Stimulated activated CD4-positive, alpha-beta T cell treated with anti-CD3 and anti-CD28 coated beads, Interleukin-12 subunit alpha, Interleukin-12 subunit beta, amount 100 ng/mL, for 24 hours (primary cell): ENCODE data around the gene HES5.

Experiments used
- DNase-seq, 2 experiments: peaks; one replicate each; pipeline ENCODE4 v3.0.0-alpha.2; 2020; ENCODE audit warnings: low read depth in 2 of 2

Gene HES5

DNA sequence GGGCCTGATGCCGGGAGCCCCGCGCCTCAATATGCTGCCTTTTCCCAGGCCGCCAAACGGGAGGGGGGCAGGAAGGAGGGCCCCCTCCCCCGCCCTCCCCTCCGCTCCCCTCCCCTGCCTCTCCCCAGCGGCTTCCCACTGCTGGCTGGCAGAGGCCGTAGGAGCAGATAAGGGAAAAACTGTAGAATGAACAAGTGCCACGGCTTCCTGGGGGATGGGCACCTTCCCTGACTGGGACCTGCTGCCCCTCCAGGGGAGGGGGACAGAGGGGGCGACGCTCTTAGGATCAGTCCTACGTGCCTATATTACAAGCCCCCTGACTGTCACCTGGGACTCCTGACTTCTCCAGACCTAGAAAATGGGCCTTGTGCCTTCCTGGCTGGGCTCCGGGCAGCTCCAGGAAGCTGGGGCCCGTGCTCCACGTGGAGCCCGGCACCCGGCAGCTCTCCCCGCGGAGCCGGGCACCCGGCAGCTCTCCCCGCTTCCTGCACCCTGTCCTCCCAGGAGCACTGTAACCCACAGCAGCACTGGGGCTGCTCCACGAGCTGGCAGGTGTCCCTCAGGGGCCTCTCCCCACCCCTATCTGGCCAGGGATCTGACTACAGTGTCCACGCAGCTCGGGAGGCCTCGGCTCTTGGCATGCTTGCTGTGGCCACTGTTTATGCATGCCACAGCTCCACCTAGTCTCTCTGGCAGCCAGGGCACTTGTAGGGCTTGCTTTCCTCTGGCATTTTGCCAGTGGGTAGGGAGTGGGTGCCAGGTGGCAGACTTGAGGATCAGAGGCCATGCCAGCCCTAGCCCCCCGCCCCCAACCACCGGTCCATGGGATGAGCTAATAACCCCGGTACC lies 674 bp upstream of the HES5 start:
- no peak for DNase-seq

GRCh38 chr1:2528966-2529783 lies 888 bp downstream of the HES5 start:
- DNase-seq = no peak

GRCh38 chr1:2528611-2528965 lies 1.5 kb downstream of the HES5 start:
- no peak for DNase-seq

- DNase-seq = no peak
Measured at GRCh38 chr1:2528016-2528415, 2.0 kb downstream of the HES5 start.

DNA sequence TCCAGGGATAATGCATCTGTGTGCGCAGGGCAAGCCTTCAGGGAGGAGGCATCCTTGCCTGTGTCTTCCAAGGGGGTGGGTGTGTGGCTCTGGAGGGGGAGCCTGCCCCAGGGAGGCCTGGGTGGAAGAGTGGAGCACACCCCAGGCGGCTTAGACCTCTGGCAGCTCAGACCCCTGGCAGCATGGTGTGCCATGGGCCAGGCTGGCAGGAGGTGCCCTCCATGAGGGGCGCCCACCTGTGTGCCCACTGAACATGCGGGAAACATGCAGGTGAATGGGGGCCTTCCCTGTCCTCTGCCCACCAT lies 2.6 kb downstream of the HES5 start:
- DNase-seq = no peak

DNA sequence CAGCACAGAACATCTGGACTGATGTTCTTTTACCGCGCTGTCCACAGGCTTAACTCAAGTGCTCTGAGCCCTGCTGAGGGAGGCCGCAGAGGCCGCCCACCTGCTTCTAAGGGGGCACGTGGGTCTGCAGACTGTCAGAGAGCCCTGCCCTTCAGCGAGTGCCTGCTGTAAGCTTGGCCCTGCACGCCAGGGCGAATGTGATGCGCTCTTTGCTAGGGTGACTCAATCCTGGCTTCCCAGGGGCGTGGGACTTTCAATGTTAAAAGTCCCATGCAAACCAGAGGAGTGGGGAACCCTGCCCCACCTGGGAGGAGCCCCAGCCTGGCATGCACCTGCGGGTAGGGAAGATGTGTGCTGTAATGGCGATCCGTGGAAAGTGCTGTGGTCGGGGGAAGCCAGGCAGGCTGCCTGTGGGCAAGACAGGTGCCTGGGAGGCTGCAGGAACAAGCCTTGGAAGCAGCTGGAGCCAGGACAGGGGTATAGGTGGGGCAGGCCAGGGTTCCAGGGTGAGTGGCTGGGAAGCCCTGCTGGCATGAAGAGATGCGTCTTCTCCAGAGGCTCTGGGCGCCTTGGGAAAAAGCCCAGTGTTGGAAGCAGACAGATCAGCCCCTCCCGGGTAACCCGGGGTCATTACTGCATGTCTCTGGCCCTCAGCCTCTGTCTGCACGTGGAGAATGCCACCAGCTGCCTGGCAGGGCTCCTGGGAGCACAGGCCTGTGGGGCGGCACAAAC lies 3.1 kb downstream of the HES5 start:
- DNase-seq = peak; percentile 24 to 55

- peak; percentile 74 to 83 for DNase-seq
Measured at GRCh38 chr1:2525920-2526823, 3.9 kb downstream of the HES5 start, which contains the start of gene PANK4. Gene PANK4 (minus strand): TSS chr1:2526596. CDS start chr1:2526587, 9 bp downstream.

DNA sequence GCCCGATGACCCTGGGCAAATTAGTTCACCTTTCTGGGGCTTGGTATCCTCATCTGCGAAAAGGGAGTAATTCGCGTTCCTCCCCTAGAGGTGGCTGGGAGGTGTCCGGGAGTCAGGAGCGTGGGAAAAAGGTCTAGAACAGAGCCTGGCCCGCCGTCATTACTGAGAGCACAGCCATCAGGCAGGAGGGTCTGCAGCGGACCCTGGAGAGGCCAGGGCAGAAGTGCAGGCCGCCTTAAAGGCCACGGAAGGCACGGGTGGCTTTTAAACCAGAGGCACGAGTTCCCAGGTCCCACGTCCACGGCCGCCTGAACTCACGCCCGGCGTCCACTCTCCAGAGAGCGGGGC lies 4.5 kb downstream of the HES5 start:
- no peak for DNase-seq

DNA sequence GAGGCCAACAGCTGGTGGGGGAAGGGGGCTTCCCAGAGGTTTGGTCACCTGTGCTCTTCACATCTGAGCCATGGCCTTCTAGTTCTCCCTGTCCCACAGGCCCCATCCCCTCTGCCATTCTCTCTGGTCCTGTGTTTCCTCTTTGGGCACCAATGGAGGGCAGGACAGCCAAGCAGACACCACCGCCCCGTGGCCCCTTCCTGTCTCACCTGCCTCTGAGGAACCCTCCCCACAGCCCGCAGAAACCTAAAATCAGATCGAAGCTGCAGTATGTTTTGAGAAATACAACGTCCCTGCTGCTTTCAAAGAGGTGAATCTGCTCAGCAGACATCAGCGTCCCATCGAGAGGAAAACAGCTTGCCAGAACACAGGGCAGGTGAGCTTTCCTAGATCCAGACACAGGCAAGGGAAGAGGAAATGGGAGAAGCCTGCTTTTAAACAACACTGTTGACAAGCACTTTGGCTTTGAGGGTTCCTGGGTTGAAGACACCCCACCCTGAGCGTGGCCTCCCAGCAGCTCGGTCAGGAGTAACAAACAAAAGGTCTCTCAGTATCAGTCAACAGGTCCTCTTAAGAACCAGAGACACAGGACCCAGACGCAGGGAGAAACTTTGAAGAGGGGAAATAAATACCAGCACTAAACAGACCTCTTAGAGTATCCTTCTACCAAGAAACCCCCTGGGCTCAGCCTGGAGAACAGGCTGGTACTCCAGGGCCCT lies 6.0 kb downstream of the HES5 start:
- no peak for DNase-seq

- DNase-seq = no peak
Measured at GRCh38 chr1:2523191-2523890, 6.7 kb downstream of the HES5 start.

DNA sequence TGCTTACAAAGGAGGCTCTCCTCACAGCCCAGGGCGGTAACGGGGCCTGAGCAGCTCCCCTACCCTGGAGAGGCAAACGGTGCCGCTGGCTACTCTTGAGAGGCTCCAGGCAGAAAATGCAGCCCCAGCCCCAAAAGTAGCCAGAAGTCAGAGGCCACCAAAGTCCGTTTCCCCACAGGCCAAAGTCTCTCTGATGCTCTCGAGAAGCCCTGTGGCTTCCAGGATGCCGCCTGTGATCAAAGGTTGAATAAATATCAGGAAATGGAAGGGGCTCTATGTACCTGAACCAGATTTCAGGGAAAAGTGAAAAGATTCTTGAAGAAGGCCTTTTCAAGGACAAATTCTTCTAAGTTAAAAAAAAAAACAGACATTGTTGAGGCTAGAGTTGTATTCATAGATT lies 7.8 kb downstream of the HES5 start:
- no peak for DNase-seq

- no peak for DNase-seq
Measured at GRCh38 chr1:2520806-2521205, 9.3 kb downstream of the HES5 start.

GRCh38 chr1:2520206-2520605 lies 9.9 kb downstream of the HES5 start:
- DNase-seq = no peak

- DNase-seq = no peak
Measured at GRCh38 chr1:2519729-2520128, 10.3 kb downstream of the HES5 start.

DNA sequence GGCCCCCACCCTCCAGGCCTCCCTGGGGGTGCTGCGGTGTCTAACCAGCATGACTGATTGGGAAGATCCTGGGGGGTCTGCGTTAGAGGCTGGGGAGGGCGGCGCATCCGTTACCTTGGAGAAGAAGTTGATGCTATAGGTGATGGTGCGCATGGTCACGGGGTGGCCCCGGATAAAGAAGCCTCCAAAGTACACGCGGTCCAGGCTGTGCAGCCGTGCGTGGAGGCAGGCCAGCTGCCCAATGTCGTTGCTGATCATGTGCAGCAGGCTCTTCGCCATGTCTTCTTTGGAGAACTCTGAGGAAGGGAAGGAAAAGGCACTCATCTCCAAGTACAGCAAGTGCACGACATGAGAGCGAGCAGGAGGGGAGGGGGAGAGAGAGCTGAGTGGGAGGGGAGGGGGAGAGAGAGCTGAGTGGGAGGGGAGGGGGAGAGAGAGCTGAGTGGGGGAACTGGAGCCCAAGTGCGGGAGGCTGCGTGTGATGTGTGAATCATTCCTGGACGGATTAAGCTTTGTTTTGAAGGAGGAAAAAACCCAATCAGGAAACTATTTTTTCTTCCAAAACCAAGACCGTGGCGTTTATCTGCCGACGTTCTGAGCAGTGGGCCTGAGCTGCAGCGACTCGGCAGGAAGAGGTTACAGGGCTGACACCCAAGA lies 10.9 kb downstream of the HES5 start:
- DNase-seq = no peak

- no peak for DNase-seq
Measured at GRCh38 chr1:2518528-2518927, 11.5 kb downstream of the HES5 start.

GRCh38 chr1:2517966-2518365 lies 12.1 kb downstream of the HES5 start:
- no peak for DNase-seq

DNA sequence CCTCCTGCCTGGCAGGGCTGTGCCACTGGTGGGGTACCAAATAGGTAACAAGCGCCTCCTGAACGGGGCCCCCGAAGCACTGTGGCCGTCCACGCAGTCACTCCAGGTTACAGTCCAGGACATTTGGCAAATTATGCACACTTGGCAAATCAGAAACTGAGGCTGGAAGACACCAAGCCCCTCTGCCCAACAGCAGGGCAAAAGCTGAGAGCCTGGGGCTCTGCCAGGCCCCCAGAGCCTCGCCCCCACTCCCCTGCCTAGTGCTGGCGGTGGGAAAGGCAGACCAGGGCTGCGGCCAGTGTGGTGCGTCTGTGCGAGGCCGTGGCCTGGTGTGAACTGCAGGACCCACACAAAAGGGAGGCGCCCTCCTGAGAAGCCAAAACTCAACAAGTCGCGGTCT lies 13.1 kb downstream of the HES5 start:
- DNase-seq = no peak

DNA sequence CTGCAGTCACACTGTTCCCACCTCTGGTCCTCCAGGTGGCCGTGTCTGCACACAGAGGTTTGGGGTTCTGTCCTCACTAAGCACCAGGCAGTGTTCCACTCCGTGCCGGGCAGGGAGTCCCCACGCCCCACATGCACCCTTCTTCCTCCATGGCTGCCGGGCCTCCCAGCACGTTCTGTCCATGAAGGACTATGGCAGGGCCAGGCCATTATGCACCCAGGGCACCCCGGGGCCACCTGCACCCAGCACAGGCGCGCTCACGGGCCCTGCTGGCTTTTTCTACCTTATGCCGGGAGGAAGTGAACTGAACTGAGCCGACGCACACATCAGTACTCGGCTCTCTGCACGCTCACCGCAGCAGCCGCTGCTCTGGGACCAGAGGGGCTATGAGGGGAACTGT lies 13.9 kb downstream of the HES5 start:
- DNase-seq = no peak

- DNase-seq = no peak
Measured at GRCh38 chr1:2515763-2516080, 14.3 kb downstream of the HES5 start.
